GM21825 (cell line): ENCODE measurements around the gene GPR12.

ENCODE experiments used
- ATAC-seq: cut with Tn5 transposase; IDR thresholded peaks from one replicate; pipeline ENCODE4 v1.9.1; 2021; ENCODE audit warnings: mild to moderate bottlenecking, moderate library complexity; ENCODE audit not compliant: unreplicated experiment

GPR12 gene

GRCh38 chr13:26759907-26760831 is at the start of gene GPR12:
TSS of gene GPR12 (minus strand) at chr13:26760786. CDS start at chr13:26759827, 959 bp downstream.
- ATAC-seq, result no peak

GRCh38 chr13:26810095-26810494 is 49.5 kb upstream of the GPR12 start:
- no peak for ATAC-seq

GRCh38 chr13:26806891-26807290 is 46.3 kb upstream of the GPR12 start:
- ATAC-seq, result no peak

GRCh38 chr13:26787961-26788360 is 27.4 kb upstream of the GPR12 start:
- ATAC-seq, result no peak

- no peak for ATAC-seq
These were observed 26.2 kb upstream of the GPR12 start for GRCh38 chr13:26786651-26787295.

GRCh38 chr13:26785838-26786630 is 25.4 kb upstream of the GPR12 start:
- no peak for ATAC-seq

- no peak for ATAC-seq
These were observed 24.4 kb upstream of the GPR12 start for GRCh38 chr13:26784704-26785639.

- no peak for ATAC-seq
These were observed 19.8 kb upstream of the GPR12 start for GRCh38 chr13:26780411-26780810.

- ATAC-seq, result no peak
These were observed 18.7 kb upstream of the GPR12 start for GRCh38 chr13:26779321-26779720.

GRCh38 chr13:26772531-26772930 is 11.9 kb upstream of the GPR12 start:
- no peak for ATAC-seq

- ATAC-seq, result no peak
These were observed 11.2 kb upstream of the GPR12 start for GRCh38 chr13:26771796-26772195.

- ATAC-seq, result no peak
These were observed 2.3 kb upstream of the GPR12 start for GRCh38 chr13:26762745-26763345.

GRCh38 chr13:26760832-26761582 is 421 bp upstream of the GPR12 start:
- ATAC-seq, result no peak

GRCh38 chr13:26759249-26759906 is 1.2 kb downstream of the GPR12 start:
- no peak for ATAC-seq

GRCh38 chr13:26758496-26759157 is 2.0 kb downstream of the GPR12 start:
- no peak for ATAC-seq

- ATAC-seq, result no peak
These were observed 3.6 kb downstream of the GPR12 start for GRCh38 chr13:26756961-26757360.

GRCh38 chr13:26752671-26753070 is 7.9 kb downstream of the GPR12 start:
- no peak for ATAC-seq

GRCh38 chr13:26749905-26750304 is 10.7 kb downstream of the GPR12 start:
- ATAC-seq, result no peak
